GM18502 (cell line): ENCODE results near the gene FMN2.

ENCODE experiments used
- ATAC-seq: cut with Tn5 transposase; IDR thresholded peaks from one replicate; pipeline ENCODE4 v1.9.1; 2021; ENCODE audit warnings: mild to moderate bottlenecking; ENCODE audit not compliant: unreplicated experiment, poor library complexity

Gene FMN2

DNA sequence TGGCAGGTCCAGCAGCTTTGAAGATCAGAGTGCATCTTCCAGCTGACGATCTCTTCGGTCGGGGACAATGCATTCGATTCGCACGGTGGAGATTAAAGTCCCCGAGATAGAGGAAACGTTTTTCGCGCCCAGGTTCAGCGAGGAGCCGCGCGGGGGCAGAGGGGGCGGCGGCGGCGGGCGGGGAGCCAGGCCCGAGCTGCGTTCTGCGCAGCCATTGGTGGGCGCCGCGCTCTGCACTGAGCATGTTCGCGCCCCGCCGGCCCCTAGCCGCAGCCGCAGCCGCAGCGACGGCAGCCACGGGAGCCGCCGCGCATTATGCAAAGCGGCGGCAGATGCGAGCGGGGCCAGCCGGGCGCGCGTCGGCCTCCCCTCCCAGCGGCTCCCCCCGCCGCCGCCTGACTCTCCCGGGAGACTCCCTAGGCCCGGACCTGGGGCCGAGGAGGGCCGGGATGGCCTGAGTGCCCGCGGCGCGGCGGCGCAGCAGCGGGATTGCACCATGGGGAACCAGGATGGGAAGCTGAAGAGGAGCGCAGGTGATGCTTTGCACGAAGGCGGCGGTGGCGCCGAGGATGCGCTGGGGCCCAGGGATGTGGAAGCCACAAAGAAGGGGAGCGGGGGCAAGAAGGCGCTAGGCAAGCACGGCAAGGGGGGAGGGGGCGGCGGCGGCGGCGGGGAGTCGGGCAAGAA lies at the start of gene FMN2:
Gene FMN2 (plus strand): TSS at position 270 of the 687 bp plus-strand sequence. CDS start 227 bp downstream, at position 497.
- ATAC-seq = no peak

DNA sequence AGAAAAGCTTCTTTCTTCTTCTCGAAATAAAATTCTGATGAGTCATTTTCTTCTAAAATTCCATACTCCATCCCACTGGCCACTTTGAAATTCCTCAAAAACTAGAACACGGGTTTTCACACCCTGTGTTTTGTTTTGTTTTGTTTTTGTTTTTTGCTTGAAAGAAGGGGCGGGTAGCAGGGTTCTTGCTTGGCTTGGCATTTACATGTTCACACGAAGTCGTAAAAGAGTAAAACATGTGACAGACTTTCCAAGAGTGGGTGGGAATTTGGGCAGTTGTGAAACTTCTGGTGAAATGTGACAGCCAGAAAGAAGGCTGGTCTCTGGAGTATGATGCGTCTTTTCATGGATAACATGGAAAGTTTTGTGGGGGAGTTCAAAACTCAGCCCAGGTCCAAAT lies 47.1 kb upstream of the FMN2 start:
- no peak for ATAC-seq

- no peak for ATAC-seq
Measured at GRCh38 chr1:240046000-240046399, 45.7 kb upstream of the FMN2 start.

GRCh38 chr1:240054109-240054701 lies 37.5 kb upstream of the FMN2 start:
- ATAC-seq = no peak

DNA sequence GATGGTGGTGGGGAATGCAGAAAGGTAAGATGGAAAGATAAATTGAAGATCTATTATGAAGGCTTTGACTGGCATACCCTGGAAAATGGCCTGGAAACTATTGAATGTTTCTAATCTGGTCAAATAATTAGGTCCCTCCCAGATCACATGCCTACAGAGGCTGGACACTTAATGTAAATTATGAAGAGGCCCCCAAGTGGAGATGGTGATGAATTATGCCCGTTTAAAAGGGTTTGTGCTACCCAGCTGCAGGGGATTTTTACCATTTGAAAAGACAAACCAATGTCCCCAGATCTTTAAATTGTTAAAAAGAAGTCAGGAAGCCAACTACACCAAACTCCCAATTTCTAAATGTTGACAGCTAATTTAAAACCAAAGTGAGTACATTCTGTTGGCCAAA lies 35.7 kb upstream of the FMN2 start:
- ATAC-seq = no peak

GRCh38 chr1:240056350-240056749 lies 35.3 kb upstream of the FMN2 start:
- no peak for ATAC-seq

GRCh38 chr1:240058049-240058448 lies 33.6 kb upstream of the FMN2 start:
- ATAC-seq = no peak

- no peak for ATAC-seq
Measured at GRCh38 chr1:240068961-240069360, 22.7 kb upstream of the FMN2 start.

DNA sequence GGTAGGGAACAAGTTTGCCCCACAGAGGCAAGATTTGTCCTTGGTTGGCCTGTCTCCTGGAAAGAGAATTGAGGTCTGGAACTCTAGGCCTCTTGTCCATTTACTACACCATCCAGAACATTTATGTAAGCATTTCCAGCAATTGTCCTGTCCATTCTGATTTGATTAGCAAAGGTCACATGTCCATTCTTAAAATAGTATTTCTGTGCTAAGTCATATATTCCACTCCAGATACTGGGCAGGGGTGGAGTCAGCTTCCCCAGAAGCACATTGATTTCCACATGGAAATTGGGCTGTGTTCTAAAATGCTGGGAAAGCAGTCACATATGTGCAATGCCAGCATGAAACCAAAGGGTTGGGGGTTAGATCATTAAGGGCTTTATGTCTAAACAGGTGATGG lies 21.5 kb upstream of the FMN2 start:
- no peak for ATAC-seq

- ATAC-seq = no peak
Measured at GRCh38 chr1:240073097-240073496, 18.6 kb upstream of the FMN2 start.

DNA sequence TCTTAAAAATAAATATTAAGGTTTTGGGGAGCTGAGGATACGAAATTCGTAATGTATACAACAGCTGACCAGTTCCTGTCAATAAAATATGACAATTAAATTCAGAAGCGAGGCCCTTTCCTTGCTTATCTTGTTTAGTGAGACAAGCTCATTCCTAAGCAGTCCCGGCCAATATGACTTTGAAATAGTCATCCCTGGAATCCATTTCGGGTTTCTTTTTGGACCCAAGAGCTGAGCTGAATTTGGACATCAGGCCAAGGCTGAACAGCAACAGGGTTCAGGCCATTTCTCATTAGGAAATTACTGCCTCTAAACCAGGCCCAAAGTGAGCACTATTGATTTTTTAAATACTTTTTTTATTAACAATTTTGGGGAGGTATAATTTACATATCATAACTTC lies 17.3 kb upstream of the FMN2 start:
- ATAC-seq = no peak

- ATAC-seq = no peak
Measured at GRCh38 chr1:240074908-240075307, 16.8 kb upstream of the FMN2 start.

GRCh38 chr1:240084337-240084736 lies 7.3 kb upstream of the FMN2 start:
- no peak for ATAC-seq

GRCh38 chr1:240084749-240085148 lies 6.9 kb upstream of the FMN2 start:
- no peak for ATAC-seq

DNA sequence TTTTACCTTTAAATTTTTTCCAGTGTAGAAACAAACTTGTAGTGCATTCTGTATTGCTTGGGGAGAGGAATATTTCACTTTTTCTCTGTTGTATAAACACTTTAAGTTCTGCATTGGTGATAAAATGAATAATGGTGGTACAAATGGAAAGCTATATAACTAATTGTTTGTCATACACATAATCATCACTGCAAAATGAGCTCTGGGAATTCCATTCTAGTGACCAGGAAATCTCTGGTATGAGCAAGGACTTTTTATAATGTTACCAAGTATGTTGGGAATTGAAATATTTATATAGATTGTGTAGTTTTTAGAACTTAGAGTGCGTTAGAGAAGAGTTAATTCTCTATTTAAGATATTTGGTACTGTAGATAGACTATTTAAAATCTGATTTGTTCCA lies 5.0 kb upstream of the FMN2 start:
- no peak for ATAC-seq

DNA sequence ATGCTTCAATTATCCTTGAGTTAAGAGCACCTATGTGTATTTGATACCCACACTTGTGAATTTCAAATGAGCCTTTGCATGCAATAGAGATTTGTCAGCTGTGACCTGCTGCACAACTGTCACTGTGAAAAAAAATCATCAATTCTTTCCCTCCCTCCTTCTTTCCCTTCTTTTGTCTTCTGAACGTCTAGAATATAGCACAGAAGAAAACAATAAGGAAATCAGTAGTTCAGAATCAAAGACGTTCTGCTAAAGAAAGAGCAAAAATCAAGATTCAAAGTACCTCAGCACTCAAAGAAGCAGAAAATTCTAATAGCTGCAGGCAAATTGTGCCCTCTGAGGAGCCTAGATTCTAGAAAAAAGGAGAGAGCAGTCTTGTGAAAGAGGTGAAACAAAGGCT lies 1.7 kb upstream of the FMN2 start:
- ATAC-seq = no peak

DNA sequence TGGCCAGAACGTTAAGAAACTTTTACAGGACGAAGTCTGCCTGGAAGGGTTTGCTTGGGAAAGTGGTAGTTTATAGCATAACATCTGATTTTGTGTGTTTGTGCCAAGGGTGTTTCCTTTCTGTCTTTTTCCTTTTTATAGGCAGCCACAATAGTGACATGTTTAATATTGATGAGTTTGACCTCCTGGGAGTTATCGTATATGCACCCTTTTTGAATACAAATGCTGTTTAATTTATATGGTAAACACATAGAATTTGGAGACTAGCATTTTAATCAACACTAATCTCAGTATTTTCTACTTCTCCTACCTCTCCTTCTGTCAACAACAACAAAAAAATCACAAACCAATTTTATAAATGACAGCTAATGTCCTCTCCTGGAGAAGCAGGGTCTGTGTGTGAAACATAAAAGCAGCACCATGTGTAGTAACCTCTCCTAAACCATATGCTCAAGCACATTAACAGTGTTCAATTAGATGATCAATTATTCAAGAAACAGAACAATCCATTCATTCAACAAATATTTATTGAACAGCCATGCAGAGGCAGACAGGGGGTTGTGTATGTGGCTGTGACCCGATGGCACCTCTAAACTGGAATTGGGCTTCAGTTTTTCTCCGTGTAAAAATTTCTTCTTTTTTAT lies 604 bp upstream of the FMN2 start:
- ATAC-seq = no peak

DNA sequence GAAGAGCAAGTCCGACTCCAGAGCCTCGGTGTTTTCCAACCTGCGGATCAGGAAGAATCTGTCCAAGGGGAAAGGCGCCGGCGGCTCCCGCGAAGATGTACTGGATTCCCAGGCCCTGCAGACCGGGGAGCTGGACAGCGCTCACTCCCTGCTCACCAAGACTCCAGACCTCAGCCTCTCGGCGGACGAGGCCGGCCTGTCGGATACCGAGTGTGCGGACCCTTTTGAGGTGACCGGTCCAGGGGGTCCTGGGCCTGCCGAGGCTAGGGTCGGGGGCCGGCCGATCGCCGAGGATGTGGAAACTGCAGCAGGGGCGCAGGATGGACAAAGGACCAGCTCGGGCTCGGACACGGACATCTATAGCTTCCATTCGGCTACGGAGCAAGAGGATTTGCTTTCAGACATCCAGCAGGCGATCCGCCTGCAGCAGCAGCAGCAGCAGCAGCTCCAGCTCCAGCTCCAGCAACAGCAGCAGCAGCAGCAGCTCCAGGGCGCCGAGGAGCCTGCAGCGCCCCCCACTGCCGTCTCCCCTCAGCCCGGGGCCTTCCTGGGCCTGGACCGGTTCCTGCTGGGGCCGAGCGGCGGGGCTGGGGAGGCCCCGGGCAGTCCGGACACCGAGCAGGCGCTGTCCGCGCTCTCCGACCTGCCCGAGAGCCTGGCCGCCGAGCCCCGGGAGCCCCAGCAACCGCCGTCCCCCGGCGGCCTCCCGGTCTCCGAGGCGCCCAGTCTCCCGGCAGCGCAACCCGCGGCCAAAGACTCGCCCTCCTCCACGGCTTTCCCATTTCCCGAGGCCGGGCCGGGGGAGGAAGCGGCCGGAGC lies 827 bp downstream of the FMN2 start:
- ATAC-seq = no peak

- no peak for ATAC-seq
Measured at GRCh38 chr1:240093120-240093961, 1.7 kb downstream of the FMN2 start.
